IMR-90 (cell line): ENCODE results near the gene PIK3CB. TPM values are rescaled to one million over a fixed set of nuclear protein-coding genes. Genes with fewer than 3 reads are reported as not detected.

Experiments
- ATAC-seq: fragments of 200-7000 bp; cut with Tn5 transposase; 2 replicates; pipeline ENCODE4 v1.9.1; 2020; ENCODE audit warnings: low read depth, mild to moderate bottlenecking, moderate library complexity
- BruUV-seq: library from RNA; stranded (reverse); fragments of 400-500 nt; replicated peaks from 2 replicates; lab custom pipeline; 2021; lab: Mats Ljungman, UMichigan
- CTCF ChIA-PET: fragments of 300-600 bp; formaldehyde crosslinking; extraction: SDS; loops from one replicate; lab custom pipeline; 2021; ENCODE audit warnings: antibody characterized with exemption; lab: Yijun Ruan, JAX
- POLR2A ChIA-PET: fragments of 300-600 bp; sonication (Branson Sonifier 250); formaldehyde crosslinking; loops from one replicate; lab custom pipeline; 2022; ENCODE audit warnings: antibody characterized with exemption; ENCODE audit not compliant: unreplicated experiment; lab: Charles Lee
- DNase-seq: peaks from one replicate; pipeline ENCODE4 v3.0.0; 2013
- H2AFZ ChIP-seq: replicated peaks from 2 replicates; pipeline ENCODE3; 2013; ENCODE audit warnings: low read length, mild to moderate bottlenecking; ENCODE audit not compliant: poor library complexity
- H2AK5ac ChIP-seq: 2 replicates; pipeline ENCODE4 v1.6.1; 2013; ENCODE audit warnings: low read depth, low read length, inconsistent platforms
- H2AK9ac ChIP-seq: replicated peaks from 2 replicates; pipeline ENCODE3; 2013; ENCODE audit warnings: mild to moderate bottlenecking, low read depth, low read length, moderate library complexity; ENCODE audit not compliant: poor library complexity
- H2BK120ac ChIP-seq: 2 replicates; pipeline ENCODE4 v1.6.1; 2013; ENCODE audit warnings: low read depth, low read length, inconsistent platforms
- H2BK15ac ChIP-seq: 3 replicates; pipeline ENCODE4 v1.6.1; 2013; ENCODE audit warnings: low read depth, low read length, inconsistent platforms
- H2BK20ac ChIP-seq: 2 replicates; pipeline ENCODE4 v1.6.1; 2013; ENCODE audit warnings: low read depth, mild to moderate bottlenecking, inconsistent platforms, low read length, moderate library complexity
- H2BK5ac ChIP-seq: 2 replicates; pipeline ENCODE4 v1.6.1; 2013; ENCODE audit warnings: mild to moderate bottlenecking, low read depth, low read length, inconsistent platforms; ENCODE audit not compliant: poor library complexity, severe bottlenecking
- H3K14ac ChIP-seq: replicated peaks from 2 replicates; pipeline ENCODE4 v1.6.1; 2013; ENCODE audit warnings: low read depth, low read length, inconsistent platforms
- H3K18ac ChIP-seq: 2 replicates; pipeline ENCODE4 v1.6.1; 2013; ENCODE audit warnings: low read depth, low read length, control low read depth
- H3K23ac ChIP-seq: 2 replicates; pipeline ENCODE4 v1.6.1; 2013; ENCODE audit warnings: low read depth, low read length, inconsistent platforms
- H3K27ac ChIP-seq: 2 replicates; pipeline ENCODE4 v1.5.1; 2013; ENCODE audit warnings: mild to moderate bottlenecking, control low read depth, low read length; ENCODE audit not compliant: insufficient read depth
- H3K27me3 ChIP-seq: 2 replicates; pipeline ENCODE4 v1.6.1; 2013; ENCODE audit warnings: low read length; ENCODE audit not compliant: control insufficient read depth, insufficient read depth
- H3K36me3 ChIP-seq: 2 replicates; pipeline ENCODE4 v1.6.1; 2013; ENCODE audit warnings: low read length, mixed read lengths; ENCODE audit not compliant: control insufficient read depth, insufficient read depth
- H3K4ac ChIP-seq: 2 replicates; pipeline ENCODE4 v1.6.1; 2013; ENCODE audit warnings: low read depth, low read length, inconsistent platforms
- H3K4me1 ChIP-seq: 2 replicates; pipeline ENCODE4 v1.6.1; 2013; ENCODE audit warnings: low read length, mixed read lengths; ENCODE audit not compliant: control insufficient read depth, insufficient read depth
- H3K4me2 ChIP-seq: 2 replicates; pipeline ENCODE4 v1.6.1; 2013; ENCODE audit warnings: low read depth, mild to moderate bottlenecking, control low read depth, low read length, moderate library complexity
- H3K4me3 ChIP-seq: 2 replicates; pipeline ENCODE4 v1.5.1; 2013; ENCODE audit warnings: low read depth, mild to moderate bottlenecking, control low read depth, low read length, moderate library complexity; ENCODE audit not compliant: insufficient read depth
- H3K56ac ChIP-seq: 2 replicates; pipeline ENCODE4 v1.6.1; 2013; ENCODE audit warnings: low read length, inconsistent platforms; ENCODE audit not compliant: insufficient read depth; ENCODE audit errors: extremely low read depth
- H3K79me1 ChIP-seq, 2 experiments: 2 replicates each; pipeline ENCODE4 v1.6.1; 2013; ENCODE audit warnings: low read length in 2 of 2, inconsistent platforms in 1 of 2, low read depth in 1 of 2
- H3K9ac ChIP-seq: 2 replicates; pipeline ENCODE4 v1.6.1; 2013; ENCODE audit warnings: low read depth, low read length, control low read depth
- H3K9me1 ChIP-seq: 2 replicates; pipeline ENCODE4 v1.6.1; 2013; ENCODE audit warnings: low read length, inconsistent platforms; ENCODE audit not compliant: insufficient read depth
- H3K9me3 ChIP-seq: 2 replicates; pipeline ENCODE4 v1.6.1; 2013; ENCODE audit warnings: low read length; ENCODE audit not compliant: control insufficient read depth, insufficient read depth
- H4K20me1 ChIP-seq: 2 replicates; pipeline ENCODE4 v1.6.1; 2013; ENCODE audit warnings: low read length, inconsistent platforms; ENCODE audit not compliant: insufficient read depth
- H4K5ac ChIP-seq: 2 replicates; pipeline ENCODE4 v1.6.1; 2013; ENCODE audit warnings: mild to moderate bottlenecking, low read depth, low read length, control low read depth
- H4K8ac ChIP-seq, 2 experiments: 2 replicates each; pipeline ENCODE4 v1.6.1; 2013; ENCODE audit warnings: low read depth in 2 of 2, low read length in 2 of 2, control low read depth in 1 of 2, inconsistent platforms in 1 of 2
- H4K91ac ChIP-seq: 2 replicates; pipeline ENCODE4 v1.6.1; 2013; ENCODE audit warnings: low read depth, low read length, inconsistent platforms; ENCODE audit not compliant: insufficient read depth
- BHLHE40 ChIP-seq: fragments of 150-350 bp; IDR thresholded peaks from 2 replicates; pipeline ENCODE4 v1.6.1; 2016; ENCODE audit warnings: mild to moderate bottlenecking, low read depth, low read length
- CEBPB ChIP-seq: IDR thresholded peaks from 2 replicates; pipeline ENCODE4 v1.6.1; 2012; ENCODE audit warnings: low read depth, low read length, improper control_type of control experiment
- CHD1 ChIP-seq: IDR thresholded peaks from 2 replicates; pipeline ENCODE4 v1.6.1; 2012; ENCODE audit warnings: low read depth, low read length, improper control_type of control experiment
- FOS ChIP-seq: fragments of 150-350 bp; IDR thresholded peaks from 2 replicates; pipeline ENCODE4 v1.6.1; 2016; ENCODE audit warnings: low read depth, low read length
- MAFK ChIP-seq: IDR thresholded peaks from 2 replicates; pipeline ENCODE4 v1.6.1; 2012; ENCODE audit warnings: low read depth, low read length, improper control_type of control experiment
- MAZ ChIP-seq: IDR thresholded peaks from 2 replicates; pipeline ENCODE4 v1.6.1; 2012; ENCODE audit warnings: low read depth, mild to moderate bottlenecking, low read length, improper control_type of control experiment, moderate library complexity, borderline replicate concordance
- MXI1 ChIP-seq: IDR thresholded peaks from 2 replicates; pipeline ENCODE4 v1.6.1; 2012; ENCODE audit warnings: low read depth, mild to moderate bottlenecking, low read length, moderate library complexity, borderline replicate concordance
- NFE2L2 ChIP-seq: fragments of 150-350 bp; IDR thresholded peaks from 2 replicates; pipeline ENCODE4 v1.6.1; 2016; ENCODE audit warnings: low read depth, mild to moderate bottlenecking, low read length
- POLR2A ChIP-seq: IDR thresholded peaks from 2 replicates; pipeline ENCODE4 v1.6.1; 2012; ENCODE audit warnings: mild to moderate bottlenecking, low read depth, low read length
- RAD21 ChIP-seq: IDR thresholded peaks from 2 replicates; pipeline ENCODE4 v1.6.1; 2012; ENCODE audit warnings: low read length, improper control_type of control experiment
- RCOR1 ChIP-seq: IDR thresholded peaks from 2 replicates; pipeline ENCODE4 v1.6.1; 2012; ENCODE audit warnings: mild to moderate bottlenecking, low read length, improper control_type of control experiment; ENCODE audit not compliant: insufficient replicate concordance
- RFX5 ChIP-seq: IDR thresholded peaks from 2 replicates; pipeline ENCODE4 v1.8.0; 2012; ENCODE audit warnings: low read depth, mild to moderate bottlenecking, low read length, moderate library complexity
- SMC3 ChIP-seq: fragments of 150-350 bp; IDR thresholded peaks from 2 replicates; pipeline ENCODE4 v1.6.1; 2016; ENCODE audit warnings: low read depth, mild to moderate bottlenecking, antibody characterized with exemption, low read length, moderate library complexity
- WGBS, 2 experiments: methylation state at CpG; one replicate each; pipeline versions ENCODE4 v1.1.5 to v1.1.7; 2013; ENCODE audit warnings: missing lambda C conversion rate in 2 of 2; ENCODE audit not compliant: insufficient read length in 1 of 2; ENCODE audit errors: extremely low coverage in 2 of 2; 5-methylcytosine and 5-hydroxymethylcytosine counted together
- dilution Hi-C: fragments of 300-500 bp; cut with HindIII; formaldehyde crosslinking; loops from one replicate; pipeline ENCODE4 v1.14.3; 2018; ENCODE audit warnings: low sequenced_read_pairs; ENCODE audit not compliant: unreplicated experiment
- in situ Hi-C: fragments of 300-500 bp; cut with MboI; formaldehyde crosslinking; loops from 3 replicates; pipeline ENCODE4 v1.14.3; 2019; ENCODE audit warnings: low sequenced_read_pairs, inconsistent platforms, mixed read lengths
- intact Hi-C: fragments of 100-400 bp; cut with micrococcal nuclease; formaldehyde crosslinking; loops from 2 replicates; pipeline ENCODE4 v1.10.0; 2022
- polyA plus RNA-seq, 3 experiments: library from polyadenylated mRNA; depleted of rRNA; stranded (reverse); fragments of >200 nt; gene quantifications; 2 replicates each; pipeline ENCODE4 v1.2.3, GENCODE V29; 2012; ENCODE audit warnings: low replicate concordance in 1 of 3
- total RNA-seq: library from RNA; depleted of rRNA; stranded (reverse); fragments of >200 nt; gene quantifications from 2 replicates; pipeline ENCODE4 v1.2.3, GENCODE V29; 2012
- TF ChIP-seq, protein P1 (sequence below): fragments of 150-350 bp; IDR thresholded peaks from 2 replicates; pipeline ENCODE4 v1.6.1; 2017; ENCODE audit warnings: mild to moderate bottlenecking, antibody characterized with exemption, low read length, low read depth
- TF ChIP-seq, protein P2 (sequence below): conservative IDR thresholded peaks from 2 replicates; pipeline ENCODE4 v1.5.1; 2012; ENCODE audit warnings: mild to moderate bottlenecking, low read depth, low read length, improper control_type of control experiment
- TF ChIP-seq, protein P3 (sequence below): fragments of 150-350 bp; IDR thresholded peaks from 2 replicates; pipeline ENCODE4 v1.6.1; 2016; ENCODE audit warnings: low read depth, mild to moderate bottlenecking, low read length, moderate library complexity, borderline replicate concordance

Gene PIK3CB
- total and polyA plus RNA-seq, 2 of the 4 experiments (the other 2 are of a cell fraction): 6.3 to 6.8 TPM

DNA sequence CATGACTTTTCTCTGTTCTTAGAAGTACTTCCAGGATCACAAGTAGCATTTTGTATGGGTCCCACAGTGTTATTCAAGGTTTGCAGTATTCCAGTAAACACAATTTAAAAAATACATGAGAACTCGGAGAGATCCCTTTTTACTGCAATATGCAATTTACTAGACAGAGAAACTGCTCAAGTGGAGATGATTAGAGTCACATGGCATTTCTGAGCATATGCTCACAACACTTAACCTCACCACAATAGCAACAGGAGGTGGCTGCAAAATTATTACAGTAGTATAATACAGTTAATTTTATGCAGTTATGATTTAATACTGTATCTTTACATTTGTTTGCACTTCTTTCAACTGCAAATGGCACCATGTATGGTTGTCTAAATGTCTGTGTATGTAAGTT lies 87.5 kb downstream of the PIK3CB start:
- no peak overlapping the region for H2AK9ac ChIP-seq
- H2BK15ac ChIP-seq: no peak overlapping the region
- H3K56ac ChIP-seq: no peak overlapping the region
- H2BK120ac ChIP-seq: no peak overlapping the region
- peaks cover 0 to 3% of the 10 kb centered on the region in 2 experiments; a peak in 1 of 4 replicates for H3K79me1 ChIP-seq
- H4K8ac ChIP-seq: no peak overlapping the region
- no TSS peak for BruUV-seq
- TF ChIP-seq SMC3 (no peak), MAFK (no peak), MXI1 (no peak), FOS (no peak), CEBPB (no peak), RAD21 (no peak), CHD1 (no peak), RFX5 (no peak), BHLHE40 (no peak), NFE2L2 (no peak), MAZ (no peak), POLR2A (no peak), RCOR1 (no peak)
- TF ChIP-seq, protein P1, sequence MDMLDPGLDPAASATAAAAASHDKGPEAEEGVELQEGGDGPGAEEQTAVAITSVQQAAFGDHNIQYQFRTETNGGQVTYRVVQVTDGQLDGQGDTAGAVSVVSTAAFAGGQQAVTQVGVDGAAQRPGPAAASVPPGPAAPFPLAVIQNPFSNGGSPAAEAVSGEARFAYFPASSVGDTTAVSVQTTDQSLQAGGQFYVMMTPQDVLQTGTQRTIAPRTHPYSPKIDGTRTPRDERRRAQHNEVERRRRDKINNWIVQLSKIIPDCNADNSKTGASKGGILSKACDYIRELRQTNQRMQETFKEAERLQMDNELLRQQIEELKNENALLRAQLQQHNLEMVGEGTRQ: no peak
- TF ChIP-seq, protein P2, sequence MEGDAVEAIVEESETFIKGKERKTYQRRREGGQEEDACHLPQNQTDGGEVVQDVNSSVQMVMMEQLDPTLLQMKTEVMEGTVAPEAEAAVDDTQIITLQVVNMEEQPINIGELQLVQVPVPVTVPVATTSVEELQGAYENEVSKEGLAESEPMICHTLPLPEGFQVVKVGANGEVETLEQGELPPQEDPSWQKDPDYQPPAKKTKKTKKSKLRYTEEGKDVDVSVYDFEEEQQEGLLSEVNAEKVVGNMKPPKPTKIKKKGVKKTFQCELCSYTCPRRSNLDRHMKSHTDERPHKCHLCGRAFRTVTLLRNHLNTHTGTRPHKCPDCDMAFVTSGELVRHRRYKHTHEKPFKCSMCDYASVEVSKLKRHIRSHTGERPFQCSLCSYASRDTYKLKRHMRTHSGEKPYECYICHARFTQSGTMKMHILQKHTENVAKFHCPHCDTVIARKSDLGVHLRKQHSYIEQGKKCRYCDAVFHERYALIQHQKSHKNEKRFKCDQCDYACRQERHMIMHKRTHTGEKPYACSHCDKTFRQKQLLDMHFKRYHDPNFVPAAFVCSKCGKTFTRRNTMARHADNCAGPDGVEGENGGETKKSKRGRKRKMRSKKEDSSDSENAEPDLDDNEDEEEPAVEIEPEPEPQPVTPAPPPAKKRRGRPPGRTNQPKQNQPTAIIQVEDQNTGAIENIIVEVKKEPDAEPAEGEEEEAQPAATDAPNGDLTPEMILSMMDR: no peak
- TF ChIP-seq, protein P3, sequence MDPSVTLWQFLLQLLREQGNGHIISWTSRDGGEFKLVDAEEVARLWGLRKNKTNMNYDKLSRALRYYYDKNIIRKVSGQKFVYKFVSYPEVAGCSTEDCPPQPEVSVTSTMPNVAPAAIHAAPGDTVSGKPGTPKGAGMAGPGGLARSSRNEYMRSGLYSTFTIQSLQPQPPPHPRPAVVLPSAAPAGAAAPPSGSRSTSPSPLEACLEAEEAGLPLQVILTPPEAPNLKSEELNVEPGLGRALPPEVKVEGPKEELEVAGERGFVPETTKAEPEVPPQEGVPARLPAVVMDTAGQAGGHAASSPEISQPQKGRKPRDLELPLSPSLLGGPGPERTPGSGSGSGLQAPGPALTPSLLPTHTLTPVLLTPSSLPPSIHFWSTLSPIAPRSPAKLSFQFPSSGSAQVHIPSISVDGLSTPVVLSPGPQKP: no peak
- no peak overlapping the region for H4K91ac ChIP-seq
- dilution Hi-C loops: no loop called here
- no peaks in the 10 kb centered on the region; the same call in 1 of the 2 replicates for H3K9me1 ChIP-seq
- no peak overlapping the region for H3K4me2 ChIP-seq
- H3K23ac ChIP-seq: no peak overlapping the region
- no peak overlapping the region for H3K4ac ChIP-seq
- no peak overlapping the region for H3K4me3 ChIP-seq
- ChIA-PET CTCF (no interaction called here), POLR2A (no interaction called here)
- H4K5ac ChIP-seq: no peak overlapping the region
- no peaks in the 10 kb centered on the region for H3K36me3 ChIP-seq
- DNase-seq (no peak), ATAC-seq (no peak)
- intact Hi-C loops: no loop called here
- H3K14ac ChIP-seq: no peak overlapping the region
- no peak overlapping the region for H2BK5ac ChIP-seq
- no peaks in the 10 kb centered on the region for H3K27me3 ChIP-seq
- H3K4me1 ChIP-seq: no peaks in the 10 kb centered on the region
- no peak overlapping the region for H2AFZ ChIP-seq
- H3K9ac ChIP-seq: no peak overlapping the region
- no peaks in the 10 kb centered on the region for H4K20me1 ChIP-seq
- no peaks in the 10 kb centered on the region for H3K9me3 ChIP-seq
- no peak overlapping the region for H3K18ac ChIP-seq
- WGBS, 2 experiments: no CpG with 5 or more reads among the region's 1 CpG
- H2AK5ac ChIP-seq: no peak overlapping the region
- in situ Hi-C loops: no loop called here
- H2BK20ac ChIP-seq: no peak overlapping the region
- H3K27ac ChIP-seq: no peak overlapping the region
